ENCODE measurements around the gene EIF5A. TPM values are rescaled to one million over a fixed set of nuclear protein-coding genes. Genes with fewer than 3 reads are reported as not detected.

Gene EIF5A
- total and polyA plus RNA-seq, 2 of the 8 experiments (the other 6 are each of a cell fraction or from before 2014, with no cell fraction given) = 717 to 1,172 TPM

GRCh38 chr17:7347630-7348477 is 40.4 kb downstream of the EIF5A start:
- Histone ChIP-seq H2AK5ac (ENCODE audit: low read depth, low read length) (no peak overlapping the region), H2BK20ac (ENCODE audit: low read length) (no peak overlapping the region), H3K4ac (replicated peaks; ENCODE audit: insufficient read length, low read depth, low read length) (no peak overlapping the region), H3K79me2 (ENCODE audit: control insufficient read depth in 1 of 2, insufficient read depth in 2 of 2, low read length in 2 of 2) (no peaks in the 10 kb centered on the region), H3K79me1 (ENCODE audit: low read depth, low read length) (no peaks in the 10 kb centered on the region), H2BK12ac (ENCODE audit: low read depth, low read length) (no peak overlapping the region), H3K23ac (ENCODE audit: insufficient read length) (no peak overlapping the region), H3K23me2 (ENCODE audit: low read depth, low read length) (peaks cover 15% of the 10 kb centered on the region; the same call in 1 of the 2 replicates), H3K56ac (replicated peaks; ENCODE audit: insufficient read length, low read depth, low read length) (no peak overlapping the region), H3K36me3 (ENCODE audit: control insufficient read depth in 2 of 4, insufficient read depth in 4 of 4, low read length in 3 of 4) (no peaks in the 10 kb centered on the region), H2BK5ac (ENCODE audit: low read depth, low read length) (no peak overlapping the region), H4K5ac (ENCODE audit: insufficient read length, low read depth, low read length) (no peak overlapping the region), H2BK120ac (replicated peaks; ENCODE audit: low read depth, low read length) (no peak overlapping the region), H3K4me2 (ENCODE audit: insufficient read depth in 1 of 2, low read depth in 2 of 2, low read length in 2 of 2) (no peak overlapping the region), H3K9ac (replicated peaks in 1 of 4; ENCODE audit: extremely low read depth in 1 of 4, low read depth in 3 of 4, low read length in 3 of 4) (no peak overlapping the region), H2BK15ac (ENCODE audit: low read length) (no peak overlapping the region), H3K14ac (ENCODE audit: insufficient read length) (no peak overlapping the region), H3K27ac (ENCODE audit: low read depth, low read length) (no peak overlapping the region), H3K4me1 (replicated peaks in 1 of 4; ENCODE audit: control insufficient read depth in 3 of 4, insufficient read depth in 4 of 4, low read length in 3 of 4) (peaks cover 0 to 17% (median 10%) of the 10 kb centered on the region in 4 experiments; a peak in 6 of 7 replicates), H3K4me3 (ENCODE audit: extremely low read depth in 1 of 4, insufficient read depth in 2 of 4, low read depth in 3 of 4, low read length in 4 of 4) (no peak overlapping the region), H4K20me1 (replicated peaks in 1 of 2; ENCODE audit: control insufficient read depth in 1 of 2, insufficient read depth in 2 of 2, low read length in 2 of 2) (peaks cover 0 to 2% of the 10 kb centered on the region in 2 experiments), H2AFZ (ENCODE audit: low read length) (no peak overlapping the region), H4K91ac (replicated peaks; ENCODE audit: insufficient read length, low read length) (no peak overlapping the region), H3K27me3 (replicated peaks in 1 of 4; ENCODE audit: control insufficient read depth in 3 of 4, extremely low read depth in 1 of 4, insufficient read depth in 3 of 4, low read length in 3 of 4) (no peaks in the 10 kb centered on the region), H4K8ac (ENCODE audit: extremely low read depth, insufficient read depth, low read length) (no peak overlapping the region), H3K9me3 (ENCODE audit: insufficient read depth in 2 of 2, low read depth in 1 of 2, low read length in 1 of 2) (no peaks in the 10 kb centered on the region), H3K18ac (ENCODE audit: extremely low read depth, low read length) (no peak overlapping the region)
- ChIA-PET CTCF (ENCODE audit: partially characterized antibody) (interaction anchor here (0.8 to 14.1 kb wide), 12 partner anchors 13 to 167 kb away, joined by 3 to 167 read pairs (median 8); partner anchors contain the start of genes ACAP1, NEURL4 and SLC2A4), POLR2A (ENCODE audit: partially characterized antibody) (interaction anchor here (0.6 to 8.2 kb wide), 16 partner anchors 11 to 212 kb away, joined by 3 to 91 read pairs (median 3); partner anchors contain the start of genes ACAP1, CLDN7, FGF11 and GPS2)
- TF ChIP-seq GTF2F1 (IDR thresholded peaks at IDR 0.05; ENCODE audit: borderline replicate concordance, low read depth, low read length) = no peak
- no peak for TF ChIP-seq BACH1 (IDR thresholded peaks at IDR 0.05; ENCODE audit: low read length)
- TF ChIP-seq EGR1 (IDR thresholded peaks at IDR 0.05; ENCODE audit: borderline replicate concordance, low read depth, low read length) = no peak
- no peak for TF ChIP-seq RAD21 (IDR thresholded peaks at IDR 0.05 in 1 of 2, conservative IDR thresholded peaks at IDR 0.05 in 1 of 2; ENCODE audit: low read depth in 2 of 2, low read length in 2 of 2)
- TF ChIP-seq CHD1 (IDR thresholded peaks at IDR 0.05; ENCODE audit: low read depth, low read length) = no peak
- no peak for TF ChIP-seq POU5F1 (IDR thresholded peaks at IDR 0.05; ENCODE audit: low read depth, low read length)
- DNase-seq (ENCODE audit: low read depth in 1 of 2, low spot score in 2 of 2) (no peak), FAIRE-seq (no peak)
- WGBS, 2 experiments (ENCODE audit: extremely low coverage in 1 of 2, insufficient coverage in 1 of 2, insufficient read length in 1 of 2, insufficient replicate concordance in 2 of 2, low coverage in 1 of 2, low lambda C conversion rate in 2 of 2, missing lambda C conversion rate in 1 of 2) = 94% methylated on average over 11 of the region's 19 CpGs; no CpG with 5 or more reads in 1 of the 2 experiments

Measured in H1 (cell line).